Stimulated activated CD4-positive, alpha-beta T cell treated with anti-CD3 and anti-CD28 coated beads, TNF-alpha, amount 100 ng/mL, for 4 hours (primary cell): Measurements from ENCODE around the gene CST2.
"Not testable (repeated sequence)": the region's sequence is repeated elsewhere in the genome, so short reads cannot be mapped to it uniquely, and the experiment has no call there.

Experiments
- DNase-seq, 3 experiments: peaks; one replicate each; pipeline ENCODE4 v3.0.0-alpha.2; 2020; ENCODE audit warnings: low read depth in 3 of 3

The CST2 gene

GRCh38 chr20:23826541-23827021 lies at the start of gene CST2:
Gene CST2 (minus strand): TSS chr20:23826729. CDS start chr20:23826660, 69 bp downstream.
- no peak for DNase-seq

GRCh38 chr20:23875606-23876237 lies 49.2 kb upstream of the CST2 start:
- DNase-seq: no peak

- DNase-seq: no peak
These were observed 48.2 kb upstream of the CST2 start for GRCh38 chr20:23874747-23875146.

GRCh38 chr20:23873370-23874015 lies 47.0 kb upstream of the CST2 start:
- DNase-seq: no peak

- no peak for DNase-seq
These were observed 45.5 kb upstream of the CST2 start for GRCh38 chr20:23872065-23872464.

- DNase-seq: no peak
These were observed 43.9 kb upstream of the CST2 start for GRCh38 chr20:23870461-23870860.

- DNase-seq: no peak
These were observed 43.0 kb upstream of the CST2 start for GRCh38 chr20:23869520-23869919.

- DNase-seq: no peak
These were observed 41.8 kb upstream of the CST2 start for GRCh38 chr20:23868321-23868720.

- DNase-seq: no peak
These were observed 40.7 kb upstream of the CST2 start for GRCh38 chr20:23867152-23867776.

GRCh38 chr20:23860771-23861170 lies 34.2 kb upstream of the CST2 start:
- DNase-seq: not testable (repeated sequence)

GRCh38 chr20:23857962-23858595 lies 31.6 kb upstream of the CST2 start:
- no peak for DNase-seq

- DNase-seq: no peak
These were observed 30.2 kb upstream of the CST2 start for GRCh38 chr20:23856736-23857135.

- DNase-seq: no peak
These were observed 29.7 kb upstream of the CST2 start for GRCh38 chr20:23856226-23856625.

GRCh38 chr20:23841693-23842092 lies 15.2 kb upstream of the CST2 start:
- no peak for DNase-seq

GRCh38 chr20:23835716-23836115 lies 9.2 kb upstream of the CST2 start:
- DNase-seq: no peak

- no peak for DNase-seq
These were observed 6.4 kb upstream of the CST2 start for GRCh38 chr20:23832775-23833513.

- DNase-seq: not testable (repeated sequence)
These were observed 5.4 kb upstream of the CST2 start for GRCh38 chr20:23831961-23832360.

GRCh38 chr20:23823621-23824324 lies 2.8 kb downstream of the CST2 start:
- DNase-seq: no peak

- DNase-seq: no peak
These were observed 3.4 kb downstream of the CST2 start for GRCh38 chr20:23823111-23823510.

GRCh38 chr20:23820493-23820892 lies 6.0 kb downstream of the CST2 start:
- DNase-seq: no peak

GRCh38 chr20:23811559-23811958 lies 15.0 kb downstream of the CST2 start:
- DNase-seq: not testable (repeated sequence)
